Left lung (tissue), 14 donors: ENCODE results near the gene IL3RA. TPM values are rescaled to one million over a fixed set of nuclear protein-coding genes. Genes with fewer than 3 reads are reported as not detected.

ENCODE experiments used
- ATAC-seq: fragments of 200-7000 bp; cut with Tn5 transposase; one replicate; pipeline ENCODE4 v1.9.1; 2020; ENCODE audit warnings: moderate library complexity
- DNase-seq, 4 donors: peaks; one replicate each; pipeline ENCODE4 v3.0.0-alpha.2; 2013 to 2020
- H3K27ac ChIP-seq, 2 donors: fragments of 200-600 bp; sonication (generic) in 1 of 2; one replicate each; pipeline versions ENCODE4 v1.5.0 to v1.8.0; 2020 to 2021
- H3K27me3 ChIP-seq, 2 donors: fragments of 200-600 bp; sonication (generic) in 1 of 2; one replicate each; pipeline versions ENCODE4 v1.5.0 to v1.8.0; 2020 to 2021
- H3K36me3 ChIP-seq, 2 donors: fragments of 200-600 bp; sonication (generic) in 1 of 2; one replicate each; pipeline versions ENCODE4 v1.5.0 to v1.8.0; 2020 to 2021
- H3K4me1 ChIP-seq, 2 donors: fragments of 200-600 bp; one replicate each; pipeline ENCODE4 v1.8.0; 2021
- H3K4me3 ChIP-seq, 2 donors: fragments of 200-600 bp; sonication (generic) in 1 of 2; one replicate each; pipeline versions ENCODE4 v1.5.0 to v1.8.0; 2020 to 2021; ENCODE audit warnings: mild to moderate bottlenecking in 1 of 2
- H3K9me3 ChIP-seq, 2 donors: fragments of 200-600 bp; sonication (generic) in 1 of 2; one replicate each; pipeline versions ENCODE4 v1.5.0 to v1.8.0; 2020 to 2021
- CTCF ChIP-seq, 2 donors: fragments of 200-600 bp; sonication (generic) in 1 of 2; IDR thresholded peaks; one replicate each; pipeline versions ENCODE4 v1.5.0 to v1.8.0; 2021; ENCODE audit warnings: antibody characterized with exemption in 2 of 2
- intact Hi-C, 2 donors: fragments of 100-400 bp; cut with DNase I; formaldehyde crosslinking; loops; one replicate each; pipeline versions ENCODE4 v1.11.2 to v1.14.2; 2022
- long read RNA-seq, 12 donors: library from polyadenylated mRNA in 2 of 12; unstranded in 2 of 12; transcript quantifications; one replicate each; pipeline ENCODE4 v2.0.0 and lab custom pipeline, GENCODE V29; 2019 to 2026
- polyA plus RNA-seq, 6 donors: library from polyadenylated mRNA; unstranded; fragments of 120-200 nt; gene quantifications; one replicate each; pipeline ENCODE4 v1.2.1, GENCODE V29; 2013; ENCODE audit not compliant: insufficient read length in 6 of 6
- total RNA-seq, 2 donors: library from RNA; stranded (reverse); fragmentation: NEBNext Ultra II Directional; extraction: Animal tissue kit (Norgen Biotek cat#: 25700); gene quantifications; one replicate each; pipeline ENCODE4 v1.2.1, GENCODE V29; 2021
- donor health status: DM: no; HTN: yes; CAD: no.
- donor health status: DM: no; HTN: no; CAD: no.

IL3RA gene
- 10 to 100 TPM; 13.9 to 24.4 TPM for total RNA-seq
- polyA plus RNA-seq, result 10 to 100 TPM; 20.6 to 26.6 (median 25.2) TPM
- long read RNA-seq, donor 1, partial matches to known transcripts, result 1,242 of 1,295 reads
- long read RNA-seq, donor 1, other reads (novel, unspliced or antisense), result 51 of 1,295 reads
- long read RNA-seq, donor 2, partial matches to known transcripts, result 1,179 of 1,206 reads
- long read RNA-seq, donor 2, other reads (novel, unspliced or antisense), result 27 of 1,206 reads
- long read RNA-seq, donor 3, transcript IL3RA-201 (12 exons, 1,706 nt), result major isoform, 7 of 1,996 reads
- long read RNA-seq, donor 3, partial matches to known transcripts, result 1,948 of 1,996 reads
- long read RNA-seq, donor 3, other reads (novel, unspliced or antisense), result 41 of 1,996 reads
- long read RNA-seq, donor 4, transcript IL3RA-201 (12 exons, 1,706 nt), result major isoform, 5 of 14 reads
- long read RNA-seq, donor 4, partial matches to known transcripts, result 1 of 14 reads
- long read RNA-seq, donor 4, other reads (novel, unspliced or antisense), result 8 of 14 reads
- long read RNA-seq, donor 5, partial matches to known transcripts, result 894 of 916 reads
- long read RNA-seq, donor 5, other reads (novel, unspliced or antisense), result 18 of 916 reads
- long read RNA-seq, donor 6, transcript IL3RA-201 (12 exons, 1,706 nt), result major isoform, 5 of 870 reads
- long read RNA-seq, donor 6, partial matches to known transcripts, result 841 of 870 reads
- long read RNA-seq, donor 6, other reads (novel, unspliced or antisense), result 24 of 870 reads
- long read RNA-seq, donor 7, partial matches to known transcripts, result 1,034 of 1,056 reads
- long read RNA-seq, donor 7, other reads (novel, unspliced or antisense), result 21 of 1,056 reads
- long read RNA-seq, donor 8, partial matches to known transcripts, result 1,373 of 1,426 reads
- long read RNA-seq, donor 8, other reads (novel, unspliced or antisense), result 51 of 1,426 reads
- long read RNA-seq, donor 9, partial matches to known transcripts, result 34 of 34 reads
- long read RNA-seq, donor 9, other reads (novel, unspliced or antisense), result 0 of 34 reads
- long read RNA-seq, donor 10, transcript IL3RA-201 (12 exons, 1,706 nt), result major isoform, 27 of 52 reads
- long read RNA-seq, donor 10, transcript IL3RA-202 (10 exons, 1,476 nt), result minor isoform, 5 of 52 reads
- long read RNA-seq, donor 10, partial matches to known transcripts, result 0 of 52 reads
- long read RNA-seq, donor 10, other reads (novel, unspliced or antisense), result 20 of 52 reads
- long read RNA-seq, donor 11, partial matches to known transcripts, result 879 of 893 reads
- long read RNA-seq, donor 11, other reads (novel, unspliced or antisense), result 14 of 893 reads
- long read RNA-seq, donor 12, partial matches to known transcripts, result 1,075 of 1,123 reads
- long read RNA-seq, donor 12, other reads (novel, unspliced or antisense), result 44 of 1,123 reads

- peak; percentile 83 for ATAC-seq
- intact Hi-C loops, result no loop called here
- H3K27ac ChIP-seq, result peak within 1 kb of the TSS; percentile 33 to 79
These were observed at the start of gene IL3RA for GRCh38 chrX:1336331-1336943. Gene IL3RA (plus strand): TSS chrX:1336785. CDS start chrX:1341766, 4,981 bp downstream.

DNA sequence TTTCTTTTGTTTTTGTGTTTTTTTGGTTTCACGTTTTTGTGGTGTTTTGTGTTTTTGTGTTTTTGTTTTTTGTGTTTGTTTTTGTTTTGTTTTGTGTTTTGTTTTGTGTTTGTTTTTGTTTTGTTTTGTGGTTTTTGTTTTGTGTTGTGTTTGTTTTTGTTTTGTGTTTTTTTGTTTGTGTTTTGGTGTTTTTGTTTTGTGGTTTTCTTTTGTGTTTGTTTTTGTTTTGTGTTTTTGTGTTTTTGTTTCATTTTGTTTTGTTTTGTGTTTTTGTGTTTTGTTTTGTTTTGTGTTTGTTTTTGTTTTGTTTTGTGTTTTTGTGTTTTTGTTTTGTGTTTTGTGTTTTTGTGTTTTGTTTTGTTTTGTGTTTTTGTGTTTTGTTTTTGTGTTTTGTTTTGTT, 47.0 kb upstream of the IL3RA start:
- Histone ChIP-seq H3K27ac (no peak overlapping the region), H3K9me3 (no peaks in the 10 kb centered on the region), H3K4me1 (no peaks in the 10 kb centered on the region), H3K4me3 (no peak overlapping the region), H3K36me3 (peaks cover 0 to 58% of the 10 kb centered on the region in 2 donors), H3K27me3 (peaks cover 0 to 4% of the 10 kb centered on the region in 2 donors)
- no peak for TF ChIP-seq CTCF (IDR thresholded peaks at IDR 0.05)
- intact Hi-C loops, result no loop called here
- ATAC-seq (no peak), DNase-seq (no peak)

More at GRCh38 chrX:1336331-1336943, at the start of gene IL3RA:
- DNase-seq, result peak in 2 of 4 donors; percentile 79
- peaks cover 0 to 5% of the 10 kb centered on the region in 2 donors for H3K27me3 ChIP-seq
- H3K4me3 ChIP-seq, result peak within 1 kb of the TSS; percentile 12 to 50
- peaks cover 0 to under 1% of the 10 kb centered on the region in 2 donors for H3K36me3 ChIP-seq
- no peak for TF ChIP-seq CTCF (IDR thresholded peaks at IDR 0.05)
- H3K9me3 ChIP-seq, result peaks cover 0 to 9% of the 10 kb centered on the region in 2 donors
- peaks cover 0 to 54% of the 10 kb centered on the region in 2 donors for H3K4me1 ChIP-seq

DNA sequence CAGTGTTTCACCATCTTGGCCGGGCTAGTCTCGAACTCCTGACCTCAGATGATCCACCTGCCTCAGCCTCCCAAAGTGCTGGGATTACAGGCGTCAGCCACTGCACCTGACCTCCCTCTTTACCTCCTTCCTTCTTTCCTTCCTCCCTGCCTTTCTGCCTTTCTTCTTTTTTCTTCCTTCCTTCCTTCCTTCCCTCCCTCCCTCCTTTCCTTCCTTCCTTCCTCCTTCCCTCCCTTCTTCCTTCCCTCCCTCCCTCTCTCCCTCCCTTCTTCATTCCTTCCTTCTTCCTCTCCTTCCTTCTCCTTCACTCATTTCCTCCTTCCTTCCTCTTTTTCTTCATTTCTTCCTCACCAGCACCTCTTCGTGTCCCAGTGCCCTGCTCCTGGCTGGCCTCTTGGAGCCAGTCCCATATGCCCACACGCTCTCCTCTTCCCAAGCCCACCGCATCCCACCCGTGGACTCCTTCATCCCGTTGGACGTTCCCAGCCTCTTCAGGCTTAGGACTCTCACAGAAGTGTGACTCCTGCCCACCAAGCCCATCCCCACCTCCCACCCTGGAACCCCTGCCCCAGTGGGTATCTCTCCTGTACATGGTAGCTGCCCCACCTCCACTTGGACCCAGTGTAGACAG, 45.4 kb upstream of the IL3RA start:
- Histone ChIP-seq H3K36me3 (peaks cover 0 to 68% of the 10 kb centered on the region in 2 donors), H3K4me3 (no peak overlapping the region), H3K27ac (no peak overlapping the region), H3K9me3 (no peaks in the 10 kb centered on the region), H3K4me1 (no peaks in the 10 kb centered on the region), H3K27me3 (peaks cover 0 to 11% of the 10 kb centered on the region in 2 donors)
- ATAC-seq (no peak), DNase-seq (peak in 1 of 4 donors; percentile 43)
- intact Hi-C loops, result no loop called here
- no peak for TF ChIP-seq CTCF (IDR thresholded peaks at IDR 0.05)

- DNase-seq (peak in 1 of 4 donors; percentile 15), ATAC-seq (no peak)
- no peak for TF ChIP-seq CTCF (IDR thresholded peaks at IDR 0.05)
- H3K36me3 ChIP-seq, result peaks cover 0 to 56% of the 10 kb centered on the region in 2 donors
- H3K4me1 ChIP-seq, result no peaks in the 10 kb centered on the region
- H3K9me3 ChIP-seq, result no peaks in the 10 kb centered on the region
- no peak overlapping the region for H3K4me3 ChIP-seq
- peaks cover 0 to 11% of the 10 kb centered on the region in 2 donors for H3K27me3 ChIP-seq
- no peak overlapping the region for H3K27ac ChIP-seq
- intact Hi-C loops, result no loop called here
These were observed 43.9 kb upstream of the IL3RA start for GRCh38 chrX:1292575-1293290.
